GM12878 (cell line): ENCODE measurements around the gene ABCA2. TPM values are rescaled to one million over a fixed set of nuclear protein-coding genes. Genes with fewer than 3 reads are reported as not detected.

Source experiments
- ATAC-seq: fragments of 200-7000 bp; cut with Tn5 transposase; 3 replicates; pipeline ENCODE4 v1.9.1; 2020; ENCODE audit warnings: mild to moderate bottlenecking, moderate library complexity
- BruUV-seq: library from RNA; stranded (reverse); fragments of 400-500 nt; replicated peaks from 2 replicates; lab custom pipeline; 2021; lab: Mats Ljungman, UMichigan
- CTCF ChIA-PET: fragments of 300-600 bp; sonication (Branson Sonifier 250); formaldehyde crosslinking; extraction: SDS; loops from one replicate; lab custom pipeline; 2021; ENCODE audit warnings: inconsistent platforms; lab: Yijun Ruan, JAX
- POLR2A ChIA-PET: fragments of 350-600 bp; formaldehyde crosslinking; extraction: SDS; loops from one replicate; lab custom pipeline; 2021; ENCODE audit warnings: inconsistent platforms; lab: Charles Lee
- RAD21 ChIA-PET: fragments of 300-600 bp; sonication (Branson Sonifier 250); formaldehyde crosslinking; loops from one replicate; lab custom pipeline; 2023; ENCODE audit warnings: antibody characterized with exemption; ENCODE audit not compliant: unreplicated experiment; lab: Charles Lee
- SMC1A ChIA-PET: fragments of 300-600 bp; sonication (Branson Sonifier 250); formaldehyde crosslinking; loops from one replicate; lab custom pipeline; 2023; ENCODE audit not compliant: unreplicated experiment, uncharacterized antibody; lab: Charles Lee
- DNase-seq: peaks from one replicate; pipeline ENCODE4 v3.0.0-alpha.2; 2011; ENCODE audit warnings: low read depth, low spot score
- FAIRE-seq: peaks from 3 replicates; lab custom pipeline; 2011; peaks lifted over from hg19 to GRCh38; lab: Jason Lieb, UNC
- H2AFZ ChIP-seq: 2 replicates; pipeline ENCODE4 v1.6.0; 2011; ENCODE audit warnings: low read depth, low read length, control low read depth; ENCODE audit not compliant: control insufficient read depth
- H3K27ac ChIP-seq: 2 replicates; pipeline ENCODE4 v1.5.1; 2011; ENCODE audit warnings: control low read depth; ENCODE audit not compliant: control insufficient read depth, insufficient read depth
- H3K27me3 ChIP-seq, 2 experiments: replicated peaks in 1 of 2; 2 replicates each; pipeline versions ENCODE4 v1.6.0 to v1.6.1; 2011; ENCODE audit warnings: low read length in 1 of 2; ENCODE audit not compliant: control insufficient read depth in 2 of 2, insufficient read depth in 2 of 2
- H3K36me3 ChIP-seq, 2 experiments: 2 replicates each; pipeline ENCODE4 v1.5.1; 2011; ENCODE audit warnings: low read length in 1 of 2; ENCODE audit not compliant: control insufficient read depth in 2 of 2, insufficient read depth in 2 of 2
- H3K4me1 ChIP-seq: 2 replicates; pipeline ENCODE4 v1.6.1; 2011; ENCODE audit warnings: mild to moderate bottlenecking, low read length, moderate library complexity, mixed read lengths; ENCODE audit not compliant: control insufficient read depth, insufficient read depth
- H3K4me2 ChIP-seq: 2 replicates; pipeline ENCODE4 v1.6.0; 2011; ENCODE audit warnings: control low read depth; ENCODE audit not compliant: control insufficient read depth, insufficient read depth
- H3K4me3 ChIP-seq: fragments of 200-600 bp; sonication (generic); 2 replicates; pipeline ENCODE4 v1.5.1; 2016
- H3K79me2 ChIP-seq: 2 replicates; pipeline ENCODE4 v1.6.0; 2011; ENCODE audit warnings: low read length; ENCODE audit not compliant: control insufficient read depth, insufficient read depth
- H3K9ac ChIP-seq: 2 replicates; pipeline ENCODE4 v1.8.0; 2011; ENCODE audit warnings: low read length, control low read depth, mixed read lengths; ENCODE audit not compliant: control insufficient read depth, insufficient read depth
- H3K9me3 ChIP-seq: replicated peaks from 3 replicates; pipeline ENCODE4 v1.5.1; 2011; ENCODE audit warnings: mild to moderate bottlenecking, low read length; ENCODE audit not compliant: control insufficient read depth, insufficient read depth
- H4K20me1 ChIP-seq: 2 replicates; pipeline ENCODE4 v1.6.0; 2011; ENCODE audit not compliant: control insufficient read depth, insufficient read depth
- BCL3 ChIP-seq: IDR thresholded peaks from 2 replicates; pipeline ENCODE4 v1.6.1; 2011; ENCODE audit warnings: borderline replicate concordance, low read depth, mild to moderate bottlenecking, moderate library complexity, low read length; ENCODE audit not compliant: insufficient read depth, poor library complexity, severe bottlenecking
- CBFB ChIP-seq: IDR thresholded peaks from 2 replicates; pipeline ENCODE4 v1.6.1; 2016; ENCODE audit warnings: antibody characterized with exemption, low read depth
- MTA3 ChIP-seq: IDR thresholded peaks from 2 replicates; pipeline ENCODE4 v1.6.1; 2012; ENCODE audit warnings: low read length, inconsistent platforms, borderline replicate concordance
- SREBF1 ChIP-seq: IDR thresholded peaks from 2 replicates; pipeline ENCODE4 v1.6.1; 2012; ENCODE audit warnings: mild to moderate bottlenecking, low read length
- whole genome bisulfite sequencing: methylation state at CpG from one replicate; pipeline ENCODE4 v1.1.6; 2016; ENCODE audit warnings: low lambda C conversion rate; ENCODE audit not compliant: insufficient replicate concordance, insufficient coverage; ENCODE audit errors: missing lambda C conversion rate; 5-methylcytosine and 5-hydroxymethylcytosine counted together
- in situ Hi-C: fragments of 300-500 bp; cut with MboI; formaldehyde crosslinking; loops from 9 replicates; pipeline ENCODE4 v1.14.3; 2018; ENCODE audit warnings: mixed read lengths
- intact Hi-C: fragments of 100-400 bp; cut with micrococcal nuclease; formaldehyde crosslinking; loops from one replicate; pipeline ENCODE4 v1.14.2; 2022; ENCODE audit not compliant: unreplicated experiment
- polyA plus RNA-seq, 11 experiments: library from polyadenylated mRNA; depleted of rRNA in 4 of 11; unstranded in 6 of 11; stranded (reverse) in 5 of 11; fragments of >200 nt; fragmentation: Nextera tagmentation in 4 of 11; fragmentation: Illumina TruSeq in 1 of 11; extraction: Ambion mirVana in 4 of 11; extraction: Trizol in 1 of 11; gene quantifications; 1 replicate in 1 of 11; 2 replicates in 10 of 11; pipeline versions ENCODE4 v1.2.1 to v1.2.3, GENCODE V29; 2011 to 2016; ENCODE audit warnings: inconsistent platforms in 2 of 11, missing spikeins in 2 of 11, low read depth in 1 of 11
- total RNA-seq, 4 experiments: library from RNA; depleted of rRNA in 3 of 4; stranded (reverse); fragments of >200 nt in 3 of 4; fragmentation: Illumina TruSeq in 1 of 4; extraction: Trizol in 1 of 4; gene quantifications; 2 replicates each; pipeline versions ENCODE4 v1.2.1 to v1.2.3, GENCODE V29; 2013 to 2021
- TF ChIP-seq, protein P1 (sequence below): fragments of 450-650 bp; formaldehyde crosslinking; IDR thresholded peaks from 2 replicates; pipeline ENCODE4 v1.4.0; 2020; ENCODE audit warnings: mild to moderate bottlenecking, moderate library complexity

The ABCA2 gene
- total and polyA plus RNA-seq, 10 of the 15 experiments (the other 5 are each of a cell fraction or from before 2014, with no cell fraction given) = 0.13 to 2.6 (median 0.71) TPM; not detected in 2

DNA sequence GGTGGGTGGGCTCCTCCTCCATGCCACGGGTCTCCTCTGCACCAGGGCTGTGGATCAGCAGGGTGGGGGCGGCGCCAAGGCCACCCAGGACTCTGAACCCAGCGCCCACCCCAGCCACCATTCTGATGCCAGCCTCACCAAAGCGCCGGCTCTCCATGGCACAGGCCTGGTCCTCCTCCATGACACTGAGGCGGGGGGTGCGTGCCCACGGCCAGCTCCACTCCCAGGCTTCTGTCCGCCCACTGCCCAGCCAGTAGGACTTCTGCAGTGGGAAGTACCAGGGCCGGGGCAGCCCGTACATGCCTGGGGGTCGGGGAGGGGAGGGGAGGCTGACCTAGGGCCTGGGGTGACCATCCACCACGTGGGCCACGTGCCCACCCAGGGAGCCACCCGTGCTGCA lies 11.6 kb downstream of the ABCA2 start (continued):
- TF ChIP-seq, protein P1, sequence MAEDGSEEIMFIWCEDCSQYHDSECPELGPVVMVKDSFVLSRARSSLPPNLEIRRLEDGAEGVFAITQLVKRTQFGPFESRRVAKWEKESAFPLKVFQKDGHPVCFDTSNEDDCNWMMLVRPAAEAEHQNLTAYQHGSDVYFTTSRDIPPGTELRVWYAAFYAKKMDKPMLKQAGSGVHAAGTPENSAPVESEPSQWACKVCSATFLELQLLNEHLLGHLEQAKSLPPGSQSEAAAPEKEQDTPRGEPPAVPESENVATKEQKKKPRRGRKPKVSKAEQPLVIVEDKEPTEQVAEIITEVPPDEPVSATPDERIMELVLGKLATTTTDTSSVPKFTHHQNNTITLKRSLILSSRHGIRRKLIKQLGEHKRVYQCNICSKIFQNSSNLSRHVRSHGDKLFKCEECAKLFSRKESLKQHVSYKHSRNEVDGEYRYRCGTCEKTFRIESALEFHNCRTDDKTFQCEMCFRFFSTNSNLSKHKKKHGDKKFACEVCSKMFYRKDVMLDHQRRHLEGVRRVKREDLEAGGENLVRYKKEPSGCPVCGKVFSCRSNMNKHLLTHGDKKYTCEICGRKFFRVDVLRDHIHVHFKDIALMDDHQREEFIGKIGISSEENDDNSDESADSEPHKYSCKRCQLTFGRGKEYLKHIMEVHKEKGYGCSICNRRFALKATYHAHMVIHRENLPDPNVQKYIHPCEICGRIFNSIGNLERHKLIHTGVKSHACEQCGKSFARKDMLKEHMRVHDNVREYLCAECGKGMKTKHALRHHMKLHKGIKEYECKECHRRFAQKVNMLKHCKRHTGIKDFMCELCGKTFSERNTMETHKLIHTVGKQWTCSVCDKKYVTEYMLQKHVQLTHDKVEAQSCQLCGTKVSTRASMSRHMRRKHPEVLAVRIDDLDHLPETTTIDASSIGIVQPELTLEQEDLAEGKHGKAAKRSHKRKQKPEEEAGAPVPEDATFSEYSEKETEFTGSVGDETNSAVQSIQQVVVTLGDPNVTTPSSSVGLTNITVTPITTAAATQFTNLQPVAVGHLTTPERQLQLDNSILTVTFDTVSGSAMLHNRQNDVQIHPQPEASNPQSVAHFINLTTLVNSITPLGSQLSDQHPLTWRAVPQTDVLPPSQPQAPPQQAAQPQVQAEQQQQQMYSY (CRISPR knock-in tag) = no peak
- TF ChIP-seq BCL3 (no peak), MTA3 (no peak)

DNA sequence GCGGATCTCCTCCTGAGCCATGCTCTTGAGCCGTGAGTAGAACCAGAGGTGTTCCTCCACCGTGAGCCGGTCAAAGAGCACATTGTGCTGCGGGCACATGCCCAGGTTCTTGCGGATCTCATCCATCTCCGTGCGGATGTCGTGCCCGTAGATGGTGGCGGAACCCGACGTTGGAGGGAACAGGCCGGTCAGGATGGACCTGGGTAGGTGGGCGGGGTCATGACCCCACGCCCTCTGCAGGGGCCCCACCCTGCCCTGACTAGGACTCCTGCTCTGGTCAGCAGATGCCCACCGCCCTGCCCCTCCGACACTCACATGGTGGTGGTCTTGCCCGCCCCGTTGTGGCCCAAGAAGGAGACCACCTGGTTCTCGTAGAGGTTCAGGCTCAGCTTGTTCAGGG lies 12.1 kb downstream of the ABCA2 start:
- Histone ChIP-seq H3K36me3 (no peaks in the 10 kb centered on the region), H3K9me3 (no peaks in the 10 kb centered on the region; the same call in 2 of the 3 replicates), H2AFZ (no peak overlapping the region), H3K4me2 (no peak overlapping the region), H3K4me1 (no peaks in the 10 kb centered on the region), H3K27ac (no peak overlapping the region), H3K79me2 (no peaks in the 10 kb centered on the region), H4K20me1 (no peaks in the 10 kb centered on the region), H3K9ac (no peak overlapping the region), H3K27me3 (no peaks in the 10 kb centered on the region), H3K4me3 (no peak overlapping the region)
- 71% methylated on average over 15 of the region's 21 CpGs for WGBS
- no peak for FAIRE-seq
- no TSS peak for BruUV-seq
- intact Hi-C loops (no loop called here), in situ Hi-C loops (no loop called here)
- TF ChIP-seq SREBF1 = no peak
- TF ChIP-seq CBFB = no peak
- SMC1A ChIA-PET = no interaction called here
- RAD21 ChIA-PET = no interaction called here
- CTCF ChIA-PET = no interaction called here
- no peak for DNase-seq
- ATAC-seq = no peak
- POLR2A ChIA-PET = no interaction called here
